ENCODE results near the gene DNAAF3.

DNAAF3 gene

DNA sequence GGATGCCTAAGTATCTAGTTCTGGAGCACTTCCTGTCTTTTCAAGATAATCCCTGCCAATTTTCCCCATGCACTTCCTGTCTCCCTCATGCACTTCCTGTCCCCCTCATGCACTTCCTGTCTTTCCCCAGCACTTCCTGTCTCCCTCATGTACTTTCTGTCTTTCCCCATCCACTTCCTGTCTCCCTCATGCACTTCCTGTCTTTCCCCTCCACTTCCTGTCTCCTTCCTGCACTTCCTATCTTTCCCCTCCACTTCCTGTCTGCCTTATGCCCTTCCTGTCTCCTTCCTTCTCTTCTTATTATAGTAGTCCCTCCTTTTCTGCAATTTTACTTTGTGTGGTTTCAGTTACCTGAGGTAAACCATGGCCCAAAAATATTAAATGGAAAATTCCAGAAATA lies 14.4 kb downstream of the DNAAF3 start:
- DNase-seq = no peak

DNA sequence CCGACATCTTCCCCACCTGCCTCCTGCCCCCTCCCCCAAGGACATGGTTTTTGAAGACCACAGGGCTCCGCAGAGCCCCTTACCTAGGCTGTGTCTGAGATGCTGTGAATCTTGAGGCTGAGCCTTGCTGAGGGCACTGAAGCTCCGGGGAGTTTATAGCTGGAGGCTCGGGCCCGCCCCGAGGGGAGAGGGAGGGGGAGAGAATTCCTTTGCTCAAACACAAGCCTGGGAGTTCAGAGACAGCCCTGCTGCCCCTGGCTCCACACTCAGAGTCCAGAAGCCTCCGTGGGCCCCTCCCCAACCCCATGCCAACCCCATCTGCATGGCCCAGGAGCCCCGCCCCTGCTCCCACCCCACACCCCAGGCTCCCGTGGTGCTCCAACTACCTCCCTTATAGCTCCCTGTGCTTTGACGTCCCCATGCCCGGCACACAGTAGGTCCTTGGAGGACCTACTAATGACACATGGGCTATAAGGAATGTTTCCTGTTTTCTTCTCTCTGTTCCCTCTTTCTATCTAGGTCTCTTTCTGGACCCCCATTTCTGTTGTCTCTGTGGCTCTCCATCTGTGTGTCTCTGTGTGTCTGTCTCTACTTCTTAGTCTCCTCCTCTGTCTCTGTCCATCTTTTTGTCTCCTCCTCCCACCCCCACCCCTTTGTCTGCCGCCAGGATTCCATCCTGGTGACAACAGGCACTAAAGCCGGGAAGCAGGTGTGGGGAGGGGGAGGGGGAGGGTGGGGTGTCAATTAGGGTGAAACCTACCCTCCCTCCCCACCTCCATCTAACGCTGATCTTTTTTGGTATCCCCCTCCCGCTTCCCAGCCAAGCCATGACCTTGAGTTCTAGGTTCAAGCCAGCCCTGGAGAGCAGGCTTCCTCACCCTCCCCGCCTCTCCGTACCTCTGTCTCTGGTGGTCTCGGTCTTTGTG lies 17.1 kb downstream of the DNAAF3 start, which contains the start of gene TNNT1:
Gene TNNT1 (minus strand): TSS at position 129 of the 926 bp plus-strand sequence. CDS start 2,049 bp downstream, outside the sequence.
- no peak for DNase-seq

DNA sequence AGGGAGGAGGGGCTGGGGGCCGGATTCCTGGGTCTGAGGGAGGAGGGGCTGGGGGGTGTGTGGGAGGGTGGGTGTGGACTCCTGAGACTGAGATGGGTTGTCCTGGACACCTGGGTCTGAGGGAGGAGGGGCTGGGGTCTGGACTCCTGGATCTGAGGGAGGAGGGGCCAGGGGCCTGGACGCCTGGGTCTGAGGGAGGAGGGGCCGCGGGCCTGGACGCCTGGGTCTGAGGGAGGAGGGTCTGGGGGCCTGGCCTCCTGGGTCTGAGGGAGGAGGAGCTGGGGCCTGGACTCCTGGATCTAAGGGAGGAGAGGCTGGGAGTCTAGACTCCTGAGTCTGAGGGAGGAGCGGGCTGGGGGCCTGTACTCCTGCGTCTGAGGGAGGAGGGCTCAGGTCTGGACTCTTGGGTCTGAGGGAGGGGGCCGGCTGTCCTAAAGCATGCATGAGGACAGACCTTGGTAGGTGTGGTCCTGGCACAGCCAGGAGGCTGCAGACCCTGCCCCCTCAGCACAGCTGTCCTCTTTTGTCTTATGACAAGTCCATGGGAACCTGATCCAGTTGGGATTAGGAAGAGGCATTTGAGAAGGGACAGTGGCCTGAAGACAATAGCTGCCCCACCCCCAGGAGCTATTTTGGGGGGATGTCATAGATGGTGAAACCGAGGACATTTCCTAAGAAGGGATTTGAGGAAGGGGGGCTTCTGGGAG lies 18.7 kb downstream of the DNAAF3 start:
- DNase-seq = no peak

DNA sequence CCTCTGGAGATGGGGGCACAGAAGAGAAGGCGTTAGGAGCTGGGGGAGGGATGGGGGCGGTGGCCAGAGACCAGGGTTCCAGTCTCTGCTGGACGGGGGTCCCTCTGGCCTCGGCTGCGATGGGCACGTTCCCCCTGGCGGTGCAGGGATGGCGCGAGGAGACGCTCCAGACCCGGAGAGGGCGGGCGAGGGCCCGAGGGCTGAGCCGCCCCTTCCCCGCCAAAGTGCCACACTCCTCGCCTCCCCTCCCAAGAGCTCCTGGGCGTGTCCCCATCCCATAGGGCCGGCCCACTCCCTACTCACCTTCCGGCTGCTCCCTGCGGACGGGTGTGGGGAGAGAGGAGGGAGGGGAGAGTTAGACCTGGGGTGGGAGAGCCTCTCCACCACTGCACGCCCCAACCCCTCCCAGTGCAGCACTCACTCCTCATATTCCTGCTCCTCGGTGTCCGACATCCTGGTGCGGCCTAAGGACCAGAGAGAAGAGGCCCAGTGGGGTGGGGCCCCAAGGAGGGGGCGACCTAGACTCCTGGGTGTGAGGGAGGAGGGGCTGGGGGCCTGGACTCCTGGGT lies 19.6 kb downstream of the DNAAF3 start:
- no peak for DNase-seq

DNA sequence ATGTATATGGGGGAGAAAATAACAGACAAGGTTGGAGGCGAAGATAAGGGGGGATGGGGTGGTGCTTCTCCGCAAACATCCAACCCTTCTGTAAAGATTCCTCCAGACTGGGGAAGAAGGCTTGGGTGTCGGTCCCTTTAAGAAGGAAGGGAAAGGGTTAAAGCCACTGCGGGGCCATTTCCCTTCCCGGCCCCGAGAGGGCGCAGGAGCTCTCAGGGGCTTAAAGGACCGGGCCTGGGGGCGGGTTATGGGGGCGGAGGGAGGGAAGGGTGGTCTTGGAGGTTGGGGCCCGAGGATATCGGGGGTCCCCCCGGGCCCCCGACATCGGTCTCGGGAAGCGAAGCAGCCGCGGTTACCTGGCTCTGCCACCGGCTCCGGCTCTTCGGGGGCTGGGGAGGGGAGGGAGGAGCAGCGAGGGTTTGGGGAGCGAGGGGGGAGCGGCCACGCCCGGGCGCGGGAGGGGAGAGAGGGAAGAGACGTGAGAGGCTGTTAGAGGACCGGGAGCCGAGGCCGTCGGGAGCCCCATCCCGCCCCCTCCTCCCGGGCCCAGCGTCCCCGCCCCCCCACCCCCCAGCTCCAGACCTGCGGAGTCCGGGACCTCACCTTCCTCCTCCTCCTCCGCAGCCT lies 20.2 kb downstream of the DNAAF3 start:
- no peak for DNase-seq

DNA sequence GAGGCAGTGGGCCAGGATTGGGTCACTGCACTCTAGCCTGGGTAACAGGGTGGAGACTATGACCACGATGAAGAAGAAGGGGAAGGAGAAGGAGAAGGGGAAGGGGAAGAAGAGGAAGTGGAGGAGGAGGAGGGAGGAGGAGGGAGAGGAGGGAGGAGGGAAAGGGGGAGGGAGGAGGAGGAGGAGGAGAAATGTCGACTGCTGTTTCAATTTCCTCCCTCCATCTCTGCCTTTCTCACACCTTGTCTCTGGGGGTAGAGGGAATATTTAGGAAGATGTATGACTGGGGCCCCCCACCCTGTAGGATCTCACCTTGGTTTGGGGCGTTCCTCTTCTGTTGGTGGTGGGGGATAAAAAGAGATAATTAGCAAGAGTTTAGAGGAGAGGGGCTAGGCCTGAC lies 21.2 kb downstream of the DNAAF3 start:
- DNase-seq = no peak

DNA sequence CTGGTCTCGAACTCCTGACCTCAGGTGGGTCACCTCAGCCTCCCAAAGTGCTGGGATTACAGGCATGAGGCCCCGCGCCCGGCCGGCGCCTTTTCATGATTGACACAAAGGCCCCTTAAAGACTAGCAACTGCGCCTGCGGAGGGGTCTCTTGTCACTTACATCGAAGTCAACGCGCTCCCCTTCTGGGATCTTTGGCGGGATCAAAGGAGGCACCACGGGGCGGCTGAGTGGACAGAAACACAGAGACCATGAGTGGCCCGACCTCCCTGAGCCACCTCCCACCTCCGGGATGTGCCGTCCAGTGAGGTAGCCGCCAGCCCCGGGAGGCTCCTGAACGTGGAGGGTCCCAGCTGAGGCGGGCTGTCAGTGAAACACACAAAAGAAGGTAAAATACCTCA lies 24.7 kb downstream of the DNAAF3 start:
- no peak for DNase-seq

DNA sequence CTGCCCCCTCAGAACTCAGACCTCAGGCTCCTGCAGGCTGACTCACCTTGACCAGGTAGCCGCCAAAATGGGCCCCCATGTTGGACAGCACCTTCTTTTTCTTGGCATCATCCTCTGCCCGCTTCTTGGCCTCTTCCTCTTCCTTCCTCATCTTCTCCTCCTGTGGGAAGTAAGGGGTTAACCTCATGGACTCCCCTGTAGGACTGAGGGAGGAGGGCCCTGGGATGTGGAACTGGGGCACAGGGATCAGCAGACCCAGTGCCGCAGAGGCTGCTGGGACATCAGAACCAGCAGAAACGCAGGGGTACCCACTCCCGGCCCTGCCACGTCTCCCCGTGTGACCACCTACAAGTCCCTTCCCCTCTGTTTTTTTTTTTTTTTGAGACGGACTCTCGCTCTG lies 28.5 kb downstream of the DNAAF3 start:
- DNase-seq = no peak

DNA sequence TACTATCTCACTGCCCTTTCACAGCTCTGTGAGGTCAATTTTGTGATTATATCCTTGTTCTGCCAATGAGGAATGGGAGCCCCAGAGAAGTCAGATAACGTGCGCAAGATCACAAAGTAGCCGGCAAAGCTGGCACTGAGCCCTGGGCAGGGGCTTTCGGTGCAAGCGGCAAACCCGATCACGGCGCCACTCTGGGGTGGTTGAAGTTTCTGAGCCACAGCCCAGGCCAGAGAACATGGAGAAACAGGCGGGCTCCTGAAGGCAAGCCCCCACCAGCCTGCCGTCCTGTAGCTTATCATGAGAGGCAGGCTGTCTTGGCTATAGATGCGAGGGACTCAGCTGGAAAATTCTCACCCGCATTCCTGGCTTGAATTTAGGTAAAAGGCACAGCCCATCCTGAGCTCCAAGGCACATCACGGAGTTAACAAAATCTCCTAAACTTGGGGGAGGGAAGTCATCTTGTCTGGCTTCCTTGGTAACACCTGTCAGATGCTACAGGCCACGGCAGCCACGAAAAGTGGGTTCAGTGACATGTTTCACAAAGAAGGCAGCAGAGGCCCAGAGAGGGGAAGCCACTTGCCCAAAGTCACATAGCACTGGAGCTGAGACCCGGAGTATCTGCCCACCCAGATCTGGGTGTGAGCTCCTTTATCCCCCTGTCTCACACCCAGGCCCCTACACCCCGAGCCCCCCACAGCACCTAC lies 29.9 kb downstream of the DNAAF3 start:
- DNase-seq = no peak

DNA sequence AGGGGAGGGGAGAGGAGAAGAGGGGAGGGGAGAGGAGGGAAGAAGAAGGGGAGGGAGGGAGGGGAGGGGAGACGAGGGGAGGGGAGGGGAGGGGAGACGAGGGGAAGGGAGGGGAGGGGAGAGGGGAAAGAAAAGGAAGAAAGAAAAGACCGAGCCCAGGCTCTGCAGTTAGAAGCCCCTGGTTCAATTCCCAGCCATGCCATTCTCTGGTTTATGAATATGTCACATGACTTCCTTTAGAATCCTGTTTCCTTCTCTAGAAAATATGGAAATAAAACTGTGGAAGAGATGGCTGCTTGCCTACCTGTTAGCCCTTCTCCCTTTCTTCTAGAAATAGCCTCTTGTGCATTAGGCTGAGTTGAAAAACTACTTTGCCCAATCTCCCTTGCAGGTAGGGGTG lies 31.7 kb downstream of the DNAAF3 start:
- no peak for DNase-seq

DNA sequence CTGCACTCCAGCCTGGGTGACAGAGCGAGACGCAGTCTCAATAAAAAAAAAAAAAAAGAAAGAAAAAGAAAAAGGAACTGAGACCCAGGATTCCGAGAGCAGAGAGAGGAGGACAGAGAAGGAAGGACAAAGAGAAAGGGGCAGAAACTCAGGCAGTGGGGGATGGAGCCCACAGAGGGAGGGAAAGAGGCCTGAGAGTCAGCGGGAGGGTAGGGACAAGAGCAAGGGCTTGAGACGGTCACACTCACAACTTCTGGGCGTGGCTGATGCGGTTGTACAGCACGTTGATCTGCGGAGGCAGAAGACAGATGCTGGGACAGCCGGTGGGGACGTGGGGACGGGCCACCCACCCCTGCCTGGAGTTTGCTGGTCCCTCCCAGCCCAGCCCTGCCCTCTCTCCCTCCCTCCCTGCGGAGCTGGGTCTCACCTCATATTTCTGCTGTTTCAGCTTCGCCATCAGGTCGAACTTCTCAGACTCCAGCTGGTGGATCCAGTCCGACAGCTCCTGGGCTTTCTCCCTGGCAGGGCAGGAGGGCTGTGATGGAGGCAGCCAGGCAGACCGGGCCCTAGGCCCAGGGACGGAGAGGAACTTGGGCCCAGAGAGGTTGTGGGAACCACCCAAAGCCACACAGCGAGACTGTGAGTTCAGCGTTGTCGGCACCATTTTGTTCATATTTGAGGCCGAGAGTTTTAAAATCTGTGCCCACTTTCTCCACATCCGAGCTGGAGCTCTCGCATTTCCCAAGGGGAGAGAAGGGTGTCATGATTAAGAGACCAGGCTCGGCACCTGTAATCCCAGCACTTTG lies 32.6 kb downstream of the DNAAF3 start:
- DNase-seq = no peak

DNA sequence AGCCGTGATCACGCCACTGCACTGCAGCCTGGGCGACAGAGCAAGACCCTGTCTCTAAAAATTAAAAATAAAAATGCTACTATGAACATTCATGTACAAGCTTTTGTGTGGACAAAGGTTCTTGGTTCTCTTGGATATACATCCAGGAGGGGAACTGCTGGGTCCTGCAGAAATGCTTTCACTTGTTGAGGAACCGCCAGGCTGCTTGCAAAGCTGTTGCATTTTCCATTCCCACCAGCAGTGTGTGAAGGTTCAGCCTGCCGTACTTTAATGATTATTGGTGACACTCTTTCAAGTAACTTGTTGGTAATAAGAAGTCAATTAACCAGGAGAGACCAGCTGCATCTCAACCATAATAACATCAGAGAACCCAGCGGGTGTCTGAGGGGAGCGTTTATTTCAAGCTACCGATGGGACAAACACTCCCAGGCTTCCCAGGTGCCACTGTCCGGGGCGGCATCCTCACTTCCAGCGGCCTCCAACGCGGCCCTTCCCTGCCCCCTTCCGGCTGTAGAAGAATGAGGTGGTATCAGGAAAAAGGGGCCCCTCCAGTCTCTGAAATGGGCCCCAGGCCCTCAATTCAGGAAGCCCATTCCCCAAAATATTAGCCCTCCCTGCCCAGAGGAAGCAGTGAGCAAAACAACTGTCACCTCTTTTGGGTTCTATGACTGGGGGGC lies 33.8 kb downstream of the DNAAF3 start:
- DNase-seq = no peak

DNA sequence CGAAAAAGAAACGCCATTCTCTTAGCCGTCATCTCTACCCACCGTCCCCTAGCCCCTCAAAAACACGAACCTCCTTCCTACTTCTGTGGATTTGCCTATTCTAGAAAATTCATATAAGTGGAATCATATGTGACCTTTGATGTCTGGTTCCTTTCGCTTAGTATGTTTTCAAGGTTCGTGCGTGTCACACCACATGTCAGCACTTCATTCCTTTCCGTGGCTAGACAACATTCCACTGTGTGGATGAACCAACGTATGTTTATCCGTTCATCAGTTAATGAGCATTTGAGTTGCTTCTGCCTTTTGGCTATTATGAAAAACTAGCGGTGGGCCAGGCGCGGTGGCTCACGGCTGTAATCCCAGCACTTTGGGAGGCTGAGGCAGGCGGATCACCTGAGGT lies 35.0 kb downstream of the DNAAF3 start:
- no peak for DNase-seq

DNA sequence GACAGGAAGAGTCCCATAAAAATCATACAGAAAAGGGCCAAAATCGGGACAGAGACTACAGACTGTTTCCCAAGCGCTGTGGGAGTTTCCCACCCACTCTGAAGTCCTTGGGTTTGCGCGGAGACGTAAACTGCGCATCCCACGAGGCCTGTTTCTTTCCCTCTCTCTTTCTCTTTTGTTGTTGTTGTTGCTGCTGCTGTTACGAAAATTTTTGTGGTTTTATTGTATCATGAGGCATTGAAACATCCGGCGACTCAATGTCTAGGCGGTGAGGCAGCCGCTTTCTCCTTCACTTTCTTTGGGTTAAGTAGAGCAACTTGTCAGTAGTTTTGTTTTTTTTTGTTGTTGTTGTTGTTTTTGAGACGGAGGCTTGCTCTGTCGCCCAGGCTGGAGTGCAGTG lies 47.4 kb downstream of the DNAAF3 start:
- no peak for DNase-seq

DNA sequence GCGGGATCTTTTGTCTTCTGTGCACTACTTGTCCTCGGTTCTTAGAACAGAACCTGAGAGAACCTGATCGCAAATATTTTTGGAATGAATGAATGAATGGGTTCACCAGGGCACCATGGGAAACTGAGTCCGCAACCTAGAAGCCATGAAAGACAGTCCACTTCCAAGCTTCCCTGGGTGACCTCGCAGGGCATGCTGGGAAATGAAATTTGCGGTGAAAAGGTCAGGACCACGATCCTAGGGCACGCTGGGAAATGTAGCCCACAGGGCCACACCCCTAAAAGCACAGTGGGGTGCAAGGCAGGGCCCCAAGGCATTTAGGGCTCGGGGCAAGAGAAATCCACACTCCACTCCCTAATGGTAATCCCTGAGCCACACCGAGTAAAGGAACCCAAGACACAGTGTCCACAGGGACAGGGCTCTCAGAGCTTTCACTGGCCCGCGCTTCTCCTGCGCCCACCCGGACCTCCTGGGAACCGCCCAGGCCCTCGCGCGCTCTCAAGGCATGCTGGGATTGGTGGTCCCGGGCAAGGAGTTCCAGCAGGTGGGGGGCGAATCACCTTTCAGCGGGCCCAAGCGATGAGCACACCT lies 47.9 kb downstream of the DNAAF3 start:
- DNase-seq = no peak

DNA sequence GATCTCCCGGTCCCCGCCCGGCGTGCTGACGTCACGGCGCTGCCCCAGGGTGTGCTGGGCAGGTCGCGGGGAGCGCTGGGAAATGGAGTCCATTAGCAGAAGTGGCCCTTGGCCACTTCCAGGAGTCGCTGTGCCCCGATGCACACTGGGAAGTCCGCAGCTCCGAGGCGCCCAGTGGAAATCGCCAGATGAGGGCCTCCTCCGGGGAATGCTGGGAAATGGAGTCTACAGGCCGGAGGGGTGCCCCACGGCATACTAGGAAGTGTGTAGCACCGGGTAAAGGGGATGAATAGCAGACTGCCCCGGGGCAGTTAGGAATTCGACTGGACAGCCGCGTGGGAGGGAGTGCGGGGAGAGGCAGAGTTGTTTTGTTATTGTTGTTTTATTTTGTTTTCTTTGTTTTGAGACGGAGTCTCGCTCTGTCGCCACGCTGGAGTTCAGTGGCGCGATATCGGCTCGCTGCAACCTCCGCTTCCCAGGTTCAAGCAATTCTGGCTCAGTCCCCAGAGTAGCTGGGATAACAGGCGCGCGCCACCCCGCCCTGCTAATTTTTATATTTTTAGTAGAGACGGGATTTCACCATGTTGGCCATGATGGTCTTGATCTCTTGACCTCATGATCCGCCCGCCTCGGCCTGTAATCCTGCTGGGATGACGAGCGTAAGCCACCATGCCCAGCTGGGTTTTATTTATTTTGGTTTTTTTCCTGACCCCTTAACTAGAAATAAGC lies 48.6 kb downstream of the DNAAF3 start:
- peak; percentile 92 for DNase-seq

DNA sequence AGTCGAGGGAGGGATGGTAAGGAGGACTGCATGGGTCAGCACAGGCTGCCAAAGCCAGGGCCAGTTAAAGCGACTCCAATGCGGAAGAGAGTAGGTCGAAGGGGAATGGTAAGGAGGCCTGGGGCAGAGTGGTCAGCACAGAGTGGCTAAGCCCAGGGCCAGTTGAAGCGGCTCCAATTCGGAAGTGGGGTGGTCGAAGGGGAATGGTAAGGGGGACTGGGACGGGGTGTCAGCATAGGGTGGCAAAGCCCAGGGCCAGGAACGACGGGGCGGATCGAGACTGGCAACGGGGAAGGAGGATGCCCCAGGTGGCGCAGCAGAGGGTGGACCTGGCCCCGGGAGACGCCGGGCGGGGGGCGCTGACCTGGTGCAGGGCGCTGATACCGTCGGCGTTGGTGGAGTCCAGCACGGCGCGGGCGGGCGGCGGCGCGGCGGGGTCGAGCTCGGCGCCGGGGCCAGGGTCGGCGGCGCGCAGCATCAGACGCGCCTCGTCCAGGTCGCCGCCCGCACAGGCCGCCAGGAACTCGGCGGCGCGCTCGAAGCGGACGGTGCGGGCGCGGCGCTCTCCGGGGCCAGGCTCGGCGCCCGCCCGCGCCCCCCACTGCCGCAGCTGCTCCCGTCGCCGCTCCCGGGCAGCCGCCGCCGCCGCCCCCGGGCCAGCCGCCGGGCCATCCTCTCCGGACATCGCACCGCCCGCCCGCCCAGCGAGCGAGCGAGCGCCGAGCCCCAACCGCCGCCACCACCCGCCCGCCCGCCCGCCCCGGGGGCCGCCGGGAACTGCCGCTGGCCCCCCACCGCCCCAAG lies 49.4 kb downstream of the DNAAF3 start, which contains the start of gene PPP1R12C:
Gene PPP1R12C (minus strand): TSS at position 779 of the 804 bp plus-strand sequence. CDS start 94 bp downstream, at position 685.
- no peak for DNase-seq

DNA sequence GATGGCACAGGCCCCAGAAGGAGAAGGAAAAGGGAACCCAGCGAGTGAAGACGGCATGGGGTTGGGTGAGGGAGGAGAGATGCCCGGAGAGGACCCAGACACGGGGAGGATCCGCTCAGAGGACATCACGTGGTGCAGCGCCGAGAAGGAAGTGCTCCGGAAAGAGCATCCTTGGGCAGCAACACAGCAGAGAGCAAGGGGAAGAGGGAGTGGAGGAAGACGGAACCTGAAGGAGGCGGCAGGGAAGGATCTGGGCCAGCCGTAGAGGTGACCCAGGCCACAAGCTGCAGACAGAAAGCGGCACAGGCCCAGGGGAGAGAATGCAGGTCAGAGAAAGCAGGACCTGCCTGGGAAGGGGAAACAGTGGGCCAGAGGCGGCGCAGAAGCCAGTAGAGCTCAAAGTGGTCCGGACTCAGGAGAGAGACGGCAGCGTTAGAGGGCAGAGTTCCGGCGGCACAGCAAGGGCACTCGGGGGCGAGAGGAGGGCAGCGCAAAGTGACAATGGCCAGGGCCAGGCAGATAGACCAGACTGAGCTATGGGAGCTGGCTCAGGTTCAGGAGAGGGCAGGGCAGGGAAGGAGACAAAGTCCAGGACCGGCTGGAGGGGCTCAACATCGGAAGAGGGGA lies 50.1 kb downstream of the DNAAF3 start:
- DNase-seq = peak; percentile 14

Measured in T1000 (cell line).